ENCODE data around the gene ME3.

DNA sequence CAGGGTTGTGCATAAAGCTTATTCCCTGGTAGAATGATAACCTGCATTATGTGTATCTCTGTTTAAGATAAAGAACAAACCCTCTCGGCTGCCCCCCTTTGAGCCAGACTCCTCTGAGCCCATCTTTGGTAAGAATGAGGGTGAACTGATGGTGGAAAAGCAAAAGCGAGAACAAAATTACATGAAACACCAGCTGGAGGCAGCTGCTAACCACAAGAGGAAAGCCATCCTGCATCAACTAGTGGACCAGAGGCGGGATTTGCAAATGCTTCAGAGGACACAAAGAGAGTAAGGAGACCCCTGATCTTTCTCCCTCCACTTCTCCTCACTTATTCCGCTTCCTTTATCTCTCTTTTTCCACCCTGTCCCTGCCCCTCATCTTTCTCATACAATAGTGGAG, 257.4 kb downstream of the ME3 start:
- no peak for TF ChIP-seq POLR2A (IDR thresholded peaks at IDR 0.05)
- TF ChIP-seq, protein P1, sequence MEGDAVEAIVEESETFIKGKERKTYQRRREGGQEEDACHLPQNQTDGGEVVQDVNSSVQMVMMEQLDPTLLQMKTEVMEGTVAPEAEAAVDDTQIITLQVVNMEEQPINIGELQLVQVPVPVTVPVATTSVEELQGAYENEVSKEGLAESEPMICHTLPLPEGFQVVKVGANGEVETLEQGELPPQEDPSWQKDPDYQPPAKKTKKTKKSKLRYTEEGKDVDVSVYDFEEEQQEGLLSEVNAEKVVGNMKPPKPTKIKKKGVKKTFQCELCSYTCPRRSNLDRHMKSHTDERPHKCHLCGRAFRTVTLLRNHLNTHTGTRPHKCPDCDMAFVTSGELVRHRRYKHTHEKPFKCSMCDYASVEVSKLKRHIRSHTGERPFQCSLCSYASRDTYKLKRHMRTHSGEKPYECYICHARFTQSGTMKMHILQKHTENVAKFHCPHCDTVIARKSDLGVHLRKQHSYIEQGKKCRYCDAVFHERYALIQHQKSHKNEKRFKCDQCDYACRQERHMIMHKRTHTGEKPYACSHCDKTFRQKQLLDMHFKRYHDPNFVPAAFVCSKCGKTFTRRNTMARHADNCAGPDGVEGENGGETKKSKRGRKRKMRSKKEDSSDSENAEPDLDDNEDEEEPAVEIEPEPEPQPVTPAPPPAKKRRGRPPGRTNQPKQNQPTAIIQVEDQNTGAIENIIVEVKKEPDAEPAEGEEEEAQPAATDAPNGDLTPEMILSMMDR (IDR thresholded peaks at IDR 0.05), result no peak

Measured in Peyer's patch (tissue), 4 donors.